Nephron progenitor cell (in vitro differentiated cells): ENCODE measurements around the gene ZBTB7C.

Experiments used
- DNase-seq: peaks from one replicate; pipeline ENCODE4 v3.0.0; 2021
- H3K27ac Mint-ChIP-seq: 2 replicates; pipeline ENCODE4 v1.8.0; 2021; ENCODE audit warnings: mild to moderate bottlenecking, moderate library complexity, mixed read lengths
- H3K27me3 Mint-ChIP-seq: 2 replicates; pipeline ENCODE4 v1.8.0; 2021; ENCODE audit warnings: mild to moderate bottlenecking, low read depth, mixed read lengths; ENCODE audit not compliant: poor library complexity
- H3K36me3 Mint-ChIP-seq: 2 replicates; pipeline ENCODE4 v1.8.0; 2021; ENCODE audit warnings: low read depth, mixed read lengths
- H3K4me1 Mint-ChIP-seq: 2 replicates; pipeline ENCODE4 v1.8.0; 2021; ENCODE audit warnings: mixed read lengths
- H3K4me3 Mint-ChIP-seq: 2 replicates; pipeline ENCODE4 v1.8.0; 2021; ENCODE audit warnings: mild to moderate bottlenecking, moderate library complexity, mixed read lengths
- H3K9me3 Mint-ChIP-seq: 2 replicates; pipeline ENCODE4 v1.8.0; 2021; ENCODE audit warnings: mild to moderate bottlenecking, moderate library complexity, mixed read lengths
- TF ChIP-seq, protein P1 (sequence below): fragments of 200-600 bp; sonication (generic); IDR thresholded peaks from 2 replicates; pipeline ENCODE4 v1.5.0; 2021; ENCODE audit warnings: antibody characterized with exemption

The ZBTB7C gene

DNA sequence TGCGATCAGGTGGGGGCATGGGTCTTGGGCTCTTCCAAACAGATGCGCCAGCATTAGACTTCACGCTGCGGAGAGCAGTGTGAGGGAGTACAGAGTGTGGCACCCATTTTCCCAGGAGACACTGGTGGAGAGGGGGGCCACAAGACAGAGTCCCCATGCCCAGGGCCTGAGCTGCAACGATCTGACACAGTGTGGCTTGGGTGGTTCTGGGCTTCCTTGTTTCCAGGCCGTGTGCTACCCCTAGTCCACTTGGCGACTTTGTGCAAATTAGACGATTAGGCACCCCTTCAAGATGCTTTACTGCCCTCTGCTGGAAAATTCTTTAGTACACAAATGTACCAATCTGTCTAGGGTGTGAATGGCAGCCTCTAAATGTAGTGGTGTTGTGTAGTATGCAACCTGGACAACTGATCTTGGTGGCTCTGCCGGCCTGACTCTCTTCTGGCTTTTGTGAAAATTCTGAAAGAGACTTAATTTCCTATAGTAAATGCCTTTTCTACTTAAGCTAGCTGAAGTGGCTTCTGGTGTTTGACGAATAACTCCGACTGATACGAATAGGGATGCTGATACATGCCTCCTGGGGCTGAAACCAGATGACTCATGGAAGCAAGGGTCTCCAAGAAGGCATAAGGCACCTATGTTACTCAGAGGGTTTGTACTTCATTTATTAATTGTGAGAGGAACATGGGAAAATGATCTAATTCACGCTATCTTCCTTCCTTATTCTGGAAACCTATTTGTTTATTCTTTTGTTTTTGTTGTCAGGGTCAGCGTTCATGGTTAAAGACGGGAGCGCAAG lies 386.5 kb downstream of the ZBTB7C start:
- peaks cover 69% of the 10 kb centered on the region for H3K4me1 Mint-ChIP-seq
- no peak overlapping the region for H3K4me3 Mint-ChIP-seq
- TF ChIP-seq, protein P1, sequence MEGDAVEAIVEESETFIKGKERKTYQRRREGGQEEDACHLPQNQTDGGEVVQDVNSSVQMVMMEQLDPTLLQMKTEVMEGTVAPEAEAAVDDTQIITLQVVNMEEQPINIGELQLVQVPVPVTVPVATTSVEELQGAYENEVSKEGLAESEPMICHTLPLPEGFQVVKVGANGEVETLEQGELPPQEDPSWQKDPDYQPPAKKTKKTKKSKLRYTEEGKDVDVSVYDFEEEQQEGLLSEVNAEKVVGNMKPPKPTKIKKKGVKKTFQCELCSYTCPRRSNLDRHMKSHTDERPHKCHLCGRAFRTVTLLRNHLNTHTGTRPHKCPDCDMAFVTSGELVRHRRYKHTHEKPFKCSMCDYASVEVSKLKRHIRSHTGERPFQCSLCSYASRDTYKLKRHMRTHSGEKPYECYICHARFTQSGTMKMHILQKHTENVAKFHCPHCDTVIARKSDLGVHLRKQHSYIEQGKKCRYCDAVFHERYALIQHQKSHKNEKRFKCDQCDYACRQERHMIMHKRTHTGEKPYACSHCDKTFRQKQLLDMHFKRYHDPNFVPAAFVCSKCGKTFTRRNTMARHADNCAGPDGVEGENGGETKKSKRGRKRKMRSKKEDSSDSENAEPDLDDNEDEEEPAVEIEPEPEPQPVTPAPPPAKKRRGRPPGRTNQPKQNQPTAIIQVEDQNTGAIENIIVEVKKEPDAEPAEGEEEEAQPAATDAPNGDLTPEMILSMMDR, result peak; percentile 43
- H3K36me3 Mint-ChIP-seq, result no peaks in the 10 kb centered on the region
- no peaks in the 10 kb centered on the region for H3K9me3 Mint-ChIP-seq
- no peak for DNase-seq
- peaks cover 19% of the 10 kb centered on the region for H3K27me3 Mint-ChIP-seq
- no peak overlapping the region for H3K27ac Mint-ChIP-seq

DNA sequence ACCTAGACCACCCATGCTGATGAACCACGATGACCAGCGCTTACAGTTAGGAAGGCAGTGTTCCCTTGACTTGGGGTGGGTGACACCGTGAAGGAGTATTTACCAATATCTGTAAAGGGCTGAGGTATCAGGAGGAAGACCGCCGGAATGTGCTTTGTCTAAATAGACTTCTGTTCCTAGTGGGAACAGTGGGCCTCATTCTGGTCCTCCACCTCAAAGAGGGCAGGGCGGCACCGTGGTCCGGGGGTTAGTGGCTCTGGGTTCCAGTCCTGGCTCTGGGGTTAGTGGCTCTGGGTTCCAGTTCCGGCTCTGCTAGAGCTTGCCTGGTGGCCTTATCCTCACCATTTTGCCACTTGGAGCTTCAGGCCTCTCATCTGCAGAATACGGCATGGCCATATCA lies 387.2 kb downstream of the ZBTB7C start:
- Mint-ChIP-seq H3K9me3 (no peaks in the 10 kb centered on the region), H3K4me1 (peaks cover 62% of the 10 kb centered on the region), H3K36me3 (no peaks in the 10 kb centered on the region), H3K4me3 (no peak overlapping the region), H3K27ac (no peak overlapping the region), H3K27me3 (peaks cover 23% of the 10 kb centered on the region)
- TF ChIP-seq, protein P1, result no peak
- DNase-seq, result no peak

- Mint-ChIP-seq H3K9me3 (peaks cover 4% of the 10 kb centered on the region), H3K36me3 (no peaks in the 10 kb centered on the region), H3K27ac (no peak overlapping the region), H3K4me1 (peaks cover 56% of the 10 kb centered on the region), H3K4me3 (no peak overlapping the region), H3K27me3 (peaks cover 24% of the 10 kb centered on the region)
- TF ChIP-seq, protein P1, result no peak
- DNase-seq, result no peak
Observed at GRCh38 chr18:48021273-48021914, 387.8 kb downstream of the ZBTB7C start.

DNA sequence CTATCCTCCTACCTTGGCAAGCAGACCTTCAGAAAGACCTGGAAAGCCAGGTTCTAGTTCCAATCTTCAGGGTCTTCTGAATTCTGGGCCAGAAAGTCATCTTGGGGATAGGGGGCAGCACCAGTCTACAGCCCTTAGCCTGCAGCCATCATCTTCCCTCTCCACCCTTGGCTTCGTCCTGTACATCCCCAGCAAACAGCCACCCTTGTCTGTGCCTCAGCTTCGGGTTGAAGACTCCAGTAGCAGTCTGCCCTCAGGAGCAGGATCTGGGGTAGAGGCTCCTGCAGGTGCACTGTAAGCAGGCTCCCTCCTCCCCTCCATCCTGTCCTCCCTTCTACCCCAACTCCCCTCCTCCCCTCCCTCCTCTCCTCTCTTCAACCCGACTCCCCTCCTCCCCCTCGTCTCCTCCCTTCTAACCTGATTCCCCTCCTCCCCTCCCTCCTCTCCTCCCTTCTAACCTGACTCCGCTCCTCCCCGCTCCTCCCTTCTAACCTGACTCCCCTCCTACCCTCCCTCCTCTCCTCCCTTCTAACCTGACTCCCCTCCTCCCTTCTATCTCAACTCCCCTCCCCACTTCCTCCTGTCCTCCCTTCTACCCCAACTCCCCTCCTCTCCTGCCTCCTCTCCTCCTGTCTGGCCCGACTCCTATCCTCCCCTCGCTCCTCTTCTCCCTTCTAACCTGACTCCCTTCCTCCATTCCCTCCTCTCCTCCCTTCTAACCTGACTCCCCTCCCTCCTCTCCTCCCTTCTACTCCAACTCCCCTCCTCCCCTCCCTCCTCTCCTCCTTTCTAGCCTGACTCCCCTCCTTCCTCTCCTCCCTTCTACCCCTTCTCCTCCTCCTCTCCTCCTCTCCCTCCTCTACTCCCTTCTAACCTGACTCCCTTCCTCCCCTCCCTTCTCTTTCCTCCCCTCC lies 388.6 kb downstream of the ZBTB7C start:
- TF ChIP-seq, protein P1, result no peak
- Mint-ChIP-seq H3K4me3 (no peak overlapping the region), H3K4me1 (peaks cover 48% of the 10 kb centered on the region), H3K9me3 (peaks cover 12% of the 10 kb centered on the region), H3K27me3 (peaks cover 24% of the 10 kb centered on the region), H3K27ac (no peak overlapping the region), H3K36me3 (no peaks in the 10 kb centered on the region)
- no peak for DNase-seq

DNA sequence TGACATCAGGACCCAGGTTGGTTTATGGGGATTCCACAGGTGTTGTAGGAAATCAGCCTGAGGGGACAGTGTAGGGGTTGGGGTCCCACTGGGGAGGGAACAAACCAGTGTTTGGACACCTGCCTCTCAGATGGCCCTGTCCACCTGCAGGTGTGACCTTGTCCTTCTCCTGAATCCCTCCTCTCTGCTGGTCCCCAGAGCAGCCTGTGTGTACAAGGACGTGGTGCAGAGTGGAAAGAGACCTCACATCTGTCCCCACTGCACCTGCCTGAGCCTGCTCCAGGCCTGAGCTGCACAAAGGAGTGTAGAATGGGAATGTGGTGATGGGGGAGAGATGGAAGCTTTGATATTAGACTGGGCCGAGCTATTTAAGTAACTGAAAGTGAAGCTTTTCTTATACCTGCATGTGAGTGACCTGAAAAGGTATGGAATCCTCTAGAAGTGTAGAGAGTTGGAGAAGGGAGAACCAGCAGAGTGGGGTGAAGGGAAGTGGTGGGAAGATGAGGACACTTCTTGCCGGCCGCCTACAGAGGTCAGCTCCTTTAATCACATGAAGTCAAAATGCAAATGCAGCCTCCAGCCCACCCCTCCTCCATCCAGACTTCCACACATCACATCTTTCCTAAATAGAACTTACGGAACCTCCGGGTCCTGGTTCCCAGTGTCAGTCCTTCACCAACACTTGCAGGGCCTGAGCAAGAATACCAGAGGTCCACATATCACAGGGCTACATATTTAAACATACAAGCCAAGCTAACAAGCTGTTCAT lies 389.4 kb downstream of the ZBTB7C start:
- DNase-seq, result no peak
- peaks cover 3% of the 10 kb centered on the region for H3K36me3 Mint-ChIP-seq

More for the DNA sequence above, 389.4 kb downstream of the ZBTB7C start:
- peaks cover 19% of the 10 kb centered on the region for H3K9me3 Mint-ChIP-seq
- H3K27me3 Mint-ChIP-seq, result peaks cover 20% of the 10 kb centered on the region
- H3K4me3 Mint-ChIP-seq, result no peak overlapping the region
- TF ChIP-seq, protein P1, result no peak
- no peak overlapping the region for H3K27ac Mint-ChIP-seq
- peaks cover 39% of the 10 kb centered on the region for H3K4me1 Mint-ChIP-seq
